ENCODE measurements around the gene LARP4B. TPM values are rescaled to one million over a fixed set of nuclear protein-coding genes. Genes with fewer than 3 reads are reported as not detected.

The LARP4B gene
- total RNA-seq, 1 donor from 2014 or later, result 114 TPM

DNA sequence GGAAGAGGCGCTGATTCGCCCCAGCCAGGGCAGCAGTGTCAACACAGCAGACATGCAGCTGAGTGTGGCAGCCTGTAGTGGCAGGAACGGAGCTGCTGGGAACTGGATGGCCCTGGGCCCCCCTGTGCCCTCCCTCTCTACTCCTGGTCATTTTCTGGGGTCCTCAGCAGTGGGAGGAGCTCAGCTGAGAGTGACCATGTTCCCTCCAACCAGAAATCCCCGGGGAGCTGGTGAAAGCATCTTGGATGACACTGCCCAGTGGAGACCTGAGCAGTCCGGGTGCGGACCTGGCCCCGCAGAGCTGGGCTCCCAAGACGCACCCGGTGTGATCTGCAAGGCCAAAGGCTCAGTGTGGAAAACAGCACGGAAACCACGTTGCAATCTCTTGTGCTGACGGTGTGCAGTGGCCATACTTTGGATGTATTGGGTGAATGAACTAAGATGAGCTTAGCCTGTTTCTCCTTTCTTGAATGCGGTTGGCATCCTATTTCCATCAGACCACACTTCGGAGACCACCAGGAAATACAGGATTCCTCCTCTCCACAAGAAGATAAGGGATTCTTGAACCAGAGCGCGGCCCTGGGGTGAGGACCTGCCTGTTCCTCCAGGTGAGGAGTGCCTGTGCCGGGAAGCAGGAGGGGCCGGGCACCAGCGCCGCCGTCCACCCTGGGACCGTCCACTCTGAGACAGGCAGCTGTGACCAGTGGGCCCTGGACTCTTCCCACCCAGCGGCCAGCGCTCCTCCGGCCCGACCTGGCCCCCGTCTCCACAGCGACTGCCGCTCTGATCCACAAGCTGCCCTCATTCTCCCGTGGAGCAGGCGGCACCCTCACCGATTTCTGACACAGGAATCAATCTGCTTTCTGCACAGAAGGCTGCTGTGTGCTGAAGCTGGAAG lies 148.5 kb downstream of the LARP4B start:
- Mint-ChIP-seq H3K4me3 (ENCODE audit: low read depth) (no peak overlapping the region), H3K9me3 (ENCODE audit: low read depth) (no peaks in the 10 kb centered on the region), H3K27ac (no peak overlapping the region), H3K4me1 (ENCODE audit: low read depth) (no peaks in the 10 kb centered on the region), H3K36me3 (ENCODE audit: insufficient read depth) (no peaks in the 10 kb centered on the region), H3K27me3 (peaks cover 20% of the 10 kb centered on the region)
- no peak for TF ChIP-seq CTCF (IDR thresholded peaks at IDR 0.05; ENCODE audit: unreplicated experiment)
- DNase-seq (ENCODE audit: low spot score, unreplicated experiment), result no peak

DNA sequence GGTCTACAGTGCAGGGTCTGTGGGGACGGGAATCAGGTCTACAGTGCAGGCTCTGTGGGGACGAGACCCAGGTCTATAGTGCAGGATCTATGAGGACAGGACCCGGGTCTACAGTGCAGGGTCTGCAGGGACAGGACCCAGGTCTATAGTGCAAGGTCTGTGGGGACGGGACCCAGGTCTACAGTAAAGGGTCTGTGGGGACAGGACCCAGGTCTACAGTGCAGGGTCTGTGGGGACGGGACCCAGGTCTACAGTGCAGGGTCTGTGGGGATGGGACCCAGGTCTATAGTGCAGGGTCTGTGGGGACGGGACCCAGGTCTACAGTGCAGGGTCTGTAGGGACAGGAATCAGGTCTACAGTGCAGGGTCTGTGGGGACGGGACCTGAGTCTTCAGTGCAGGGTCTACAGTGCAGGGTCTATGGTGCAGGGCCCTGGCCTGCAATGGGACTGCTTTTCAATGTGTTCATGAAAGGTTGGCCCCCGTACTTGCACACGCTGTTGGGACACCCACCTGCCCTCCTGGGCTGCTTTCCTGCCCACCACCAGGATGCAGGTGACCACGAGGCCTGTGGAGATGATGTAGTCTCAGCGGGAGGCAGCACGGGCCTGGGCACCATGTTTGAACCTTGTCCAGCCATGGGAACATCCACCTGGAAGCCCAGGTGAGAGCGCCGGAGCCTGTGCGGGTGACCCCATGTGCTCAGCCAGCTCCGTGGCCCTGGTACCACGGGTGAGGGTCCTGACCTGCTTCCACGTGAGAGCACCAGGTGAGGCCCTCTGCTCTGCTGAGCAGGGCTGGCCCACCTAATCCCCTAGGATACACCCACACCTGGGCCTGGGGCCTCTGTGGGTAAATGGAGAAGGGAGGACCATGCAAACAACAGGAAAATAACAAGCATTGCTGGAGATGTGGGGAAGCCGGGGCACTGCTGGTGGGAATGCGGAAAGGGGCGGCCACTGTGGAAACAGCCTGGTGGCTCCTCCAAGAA lies 150.7 kb downstream of the LARP4B start:
- Mint-ChIP-seq H3K4me3 (ENCODE audit: low read depth) (no peak overlapping the region), H3K27me3 (peaks cover 18% of the 10 kb centered on the region), H3K27ac (no peak overlapping the region), H3K4me1 (ENCODE audit: low read depth) (no peaks in the 10 kb centered on the region), H3K36me3 (ENCODE audit: insufficient read depth) (no peaks in the 10 kb centered on the region), H3K9me3 (ENCODE audit: low read depth) (no peaks in the 10 kb centered on the region)
- no peak for DNase-seq (ENCODE audit: low spot score, unreplicated experiment)
- no peak for TF ChIP-seq CTCF (IDR thresholded peaks at IDR 0.05; ENCODE audit: unreplicated experiment)

DNA sequence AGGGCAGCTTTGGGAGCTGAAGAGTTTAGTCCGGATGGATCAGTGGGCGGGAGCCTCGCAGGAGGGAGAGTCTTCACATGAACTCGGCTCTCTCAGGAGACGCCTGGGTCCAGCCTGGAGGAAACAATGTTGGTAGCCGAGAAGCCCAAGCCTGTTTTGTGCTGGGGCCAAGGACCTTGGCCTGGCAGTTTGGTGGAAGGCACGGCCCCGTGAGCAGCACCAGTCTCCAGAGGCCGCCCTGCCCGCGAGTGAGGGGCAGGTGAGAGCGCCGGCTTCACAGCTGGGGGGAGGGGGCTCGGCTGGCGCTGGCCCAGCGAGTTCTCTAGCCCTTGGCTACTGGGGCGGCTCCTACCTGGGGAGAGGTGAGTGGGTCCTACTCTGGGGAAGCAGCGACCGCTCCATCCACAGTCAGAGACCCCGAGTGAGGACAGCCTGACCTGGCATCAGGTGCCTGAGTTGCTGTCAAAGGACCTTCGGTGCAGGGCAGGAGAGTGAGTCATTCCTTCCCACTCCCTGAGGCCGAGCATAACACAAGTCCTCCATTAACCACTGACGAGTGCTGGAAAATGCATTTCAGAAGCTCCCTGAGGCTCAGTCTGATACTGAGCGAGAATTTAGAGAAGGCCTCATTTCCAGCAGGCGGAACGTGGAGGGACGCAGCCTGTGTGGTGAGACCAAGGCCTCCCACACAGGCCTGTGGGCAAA lies 152.7 kb downstream of the LARP4B start:
- no peak overlapping the region for H3K27ac Mint-ChIP-seq
- no peak for DNase-seq (ENCODE audit: low spot score, unreplicated experiment)
- no peaks in the 10 kb centered on the region for H3K9me3 Mint-ChIP-seq (ENCODE audit: low read depth)
- no peaks in the 10 kb centered on the region for H3K4me1 Mint-ChIP-seq (ENCODE audit: low read depth)
- no peak overlapping the region for H3K4me3 Mint-ChIP-seq (ENCODE audit: low read depth)
- peaks cover 14% of the 10 kb centered on the region for H3K27me3 Mint-ChIP-seq
- H3K36me3 Mint-ChIP-seq (ENCODE audit: insufficient read depth), result no peaks in the 10 kb centered on the region
- TF ChIP-seq CTCF (IDR thresholded peaks at IDR 0.05; ENCODE audit: unreplicated experiment), result no peak

DNA sequence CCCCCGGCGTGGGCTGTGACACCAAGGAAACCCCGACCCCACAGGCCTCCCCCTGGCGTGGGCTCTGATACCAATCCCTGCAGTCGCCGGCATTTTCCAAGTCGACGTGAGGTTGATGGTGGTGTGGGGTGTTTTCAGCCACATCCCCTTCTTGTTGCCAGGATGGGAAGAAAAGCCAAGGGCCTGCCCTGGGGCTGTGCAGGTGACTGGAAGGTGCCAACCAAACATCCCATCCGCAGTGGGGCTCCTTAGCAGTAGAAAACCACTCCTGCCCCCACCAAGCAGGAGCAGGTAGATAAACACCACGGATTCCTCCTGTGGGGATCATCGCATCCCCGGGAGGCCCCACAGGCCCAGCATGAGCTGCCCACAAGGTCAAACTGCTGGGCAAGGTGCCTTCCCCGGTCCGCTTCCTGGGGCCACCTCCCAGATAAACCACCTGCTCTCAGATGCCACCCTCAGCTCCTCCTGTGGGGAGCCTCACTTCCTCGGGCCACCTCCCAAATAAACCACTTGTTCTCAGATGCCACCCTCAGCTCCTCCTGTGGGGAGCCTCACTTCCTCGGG lies 153.5 kb downstream of the LARP4B start:
- no peak for DNase-seq (ENCODE audit: low spot score, unreplicated experiment)
- H3K4me1 Mint-ChIP-seq (ENCODE audit: low read depth), result no peaks in the 10 kb centered on the region
- no peaks in the 10 kb centered on the region for H3K9me3 Mint-ChIP-seq (ENCODE audit: low read depth)
- no peaks in the 10 kb centered on the region for H3K36me3 Mint-ChIP-seq (ENCODE audit: insufficient read depth)
- H3K27me3 Mint-ChIP-seq, result peaks cover 13% of the 10 kb centered on the region
- H3K4me3 Mint-ChIP-seq (ENCODE audit: low read depth), result no peak overlapping the region
- no peak overlapping the region for H3K27ac Mint-ChIP-seq
- TF ChIP-seq CTCF (IDR thresholded peaks at IDR 0.05; ENCODE audit: unreplicated experiment), result no peak
